H7 (cell line): ENCODE results near the gene ZNF791. TPM values are rescaled to one million over a fixed set of nuclear protein-coding genes. Genes with fewer than 3 reads are reported as not detected.

Experiments
- DNase-seq: peaks from one replicate; pipeline ENCODE4 v3.0.0; 2012
- H3K27me3 ChIP-seq: 2 replicates; pipeline ENCODE4 v1.6.0; 2011; ENCODE audit warnings: mild to moderate bottlenecking, low read length; ENCODE audit not compliant: control insufficient read depth, insufficient read depth
- H3K36me3 ChIP-seq: replicated peaks from 2 replicates; pipeline ENCODE4 v1.5.1; 2011; ENCODE audit warnings: low read length; ENCODE audit not compliant: control insufficient read depth, insufficient read depth
- H3K4me3 ChIP-seq: 2 replicates; pipeline ENCODE4 v1.5.1; 2011; ENCODE audit warnings: low read depth, mild to moderate bottlenecking, control low read depth, low read length, moderate library complexity; ENCODE audit not compliant: insufficient read depth
- total RNA-seq: library from RNA; depleted of rRNA; stranded (reverse); fragments of >200 nt; shearing (Covaris generic); gene quantifications from 2 replicates; pipeline ENCODE4 v1.2.3, GENCODE V29; 2014

The ZNF791 gene
- total RNA-seq, 1 experiment from 2014 or later: 7.4 TPM

- no peaks in the 10 kb centered on the region; the same call in 1 of the 2 replicates for H3K27me3 ChIP-seq
- no peak overlapping the region for H3K4me3 ChIP-seq
- DNase-seq: no peak
- H3K36me3 ChIP-seq: no peaks in the 10 kb centered on the region
Observed at GRCh38 chr19:12647047-12647446, 36.3 kb downstream of the ZNF791 start.

GRCh38 chr19:12647490-12648071 lies 36.9 kb downstream of the ZNF791 start:
- peak overlapping the region; percentile 41 for H3K4me3 ChIP-seq
- no peaks in the 10 kb centered on the region; the same call in 1 of the 2 replicates for H3K36me3 ChIP-seq
- peak; percentile 97 for DNase-seq
- H3K27me3 ChIP-seq: no peaks in the 10 kb centered on the region; the same call in 1 of the 2 replicates

GRCh38 chr19:12648088-12648487 lies 37.4 kb downstream of the ZNF791 start:
- H3K27me3 ChIP-seq: no peaks in the 10 kb centered on the region; the same call in 1 of the 2 replicates
- H3K4me3 ChIP-seq: peak overlapping the region; percentile 41
- H3K36me3 ChIP-seq: no peaks in the 10 kb centered on the region; the same call in 1 of the 2 replicates
- DNase-seq: peak; percentile 89

GRCh38 chr19:12649941-12650340 lies 39.2 kb downstream of the ZNF791 start:
- Histone ChIP-seq H3K36me3 (peaks cover 1% of the 10 kb centered on the region), H3K27me3 (no peaks in the 10 kb centered on the region; the same call in 1 of the 2 replicates), H3K4me3 (no peak overlapping the region)
- no peak for DNase-seq

- DNase-seq: no peak
- H3K27me3 ChIP-seq: no peaks in the 10 kb centered on the region; the same call in 1 of the 2 replicates
- no peak overlapping the region for H3K4me3 ChIP-seq
- H3K36me3 ChIP-seq: peaks cover 11% of the 10 kb centered on the region
Observed at GRCh38 chr19:12652219-12652618, 41.5 kb downstream of the ZNF791 start.

- Histone ChIP-seq H3K27me3 (no peaks in the 10 kb centered on the region), H3K36me3 (peaks cover 11% of the 10 kb centered on the region), H3K4me3 (no peak overlapping the region)
- DNase-seq: no peak
Observed at GRCh38 chr19:12655546-12655945, 44.8 kb downstream of the ZNF791 start.

GRCh38 chr19:12656899-12657571 lies 46.3 kb downstream of the ZNF791 start:
- peak overlapping the region; percentile 12 for H3K4me3 ChIP-seq
- peaks cover 17% of the 10 kb centered on the region for H3K36me3 ChIP-seq
- peak; percentile 99 for DNase-seq
- no peaks in the 10 kb centered on the region for H3K27me3 ChIP-seq

GRCh38 chr19:12657966-12658365 lies 47.2 kb downstream of the ZNF791 start:
- Histone ChIP-seq H3K4me3 (no peak overlapping the region), H3K36me3 (peaks cover 17% of the 10 kb centered on the region), H3K27me3 (no peaks in the 10 kb centered on the region)
- DNase-seq: no peak

- no peaks in the 10 kb centered on the region for H3K27me3 ChIP-seq
- H3K36me3 ChIP-seq: peaks cover 12% of the 10 kb centered on the region
- H3K4me3 ChIP-seq: no peak overlapping the region
- DNase-seq: no peak
Observed at GRCh38 chr19:12660980-12661379, 50.3 kb downstream of the ZNF791 start.

GRCh38 chr19:12664406-12665280 lies 53.9 kb downstream of the ZNF791 start:
- H3K36me3 ChIP-seq: peaks cover 12% of the 10 kb centered on the region
- H3K4me3 ChIP-seq: no peak overlapping the region
- no peaks in the 10 kb centered on the region for H3K27me3 ChIP-seq
- peak; percentile 98 for DNase-seq

GRCh38 chr19:12665281-12665573 lies 54.5 kb downstream of the ZNF791 start:
- Histone ChIP-seq H3K36me3 (peaks cover 12% of the 10 kb centered on the region), H3K4me3 (no peak overlapping the region), H3K27me3 (no peaks in the 10 kb centered on the region)
- no peak for DNase-seq

GRCh38 chr19:12665671-12666264 lies 55.0 kb downstream of the ZNF791 start:
- no peak for DNase-seq
- Histone ChIP-seq H3K4me3 (peak overlapping the region; percentile 81), H3K36me3 (peaks cover 12% of the 10 kb centered on the region), H3K27me3 (no peaks in the 10 kb centered on the region)

GRCh38 chr19:12666265-12667048 lies 55.7 kb downstream of the ZNF791 start, which contains the start of the genes MAN2B1 and WDR83:
MAN2B1 (minus strand) TSS chr19:12666742; CDS start chr19:12666701, 41 bp downstream.
WDR83 (plus strand) TSS chr19:12666807; CDS start chr19:12669791, 2,984 bp downstream.
- Histone ChIP-seq H3K27me3 (no peaks in the 10 kb centered on the region), H3K4me3 (peak within 1 kb of the TSS; percentile 81), H3K36me3 (peaks cover 7% of the 10 kb centered on the region)
- peak; percentile 99 for DNase-seq
